ENCODE results near the gene CBARP.
A peak's percentile ranks its signal among the peaks of the same experiment; 100 is the strongest.

GRCh38 chr19:1252221-1252820, 14.5 kb upstream of the CBARP start:
- TF ChIP-seq CTCF (IDR thresholded peaks at IDR 0.05) (no peak), POLR2A (IDR thresholded peaks at IDR 0.05) (peak; percentile 32)

Measured in right lobe of liver (tissue), 4 donors.